H54 (cell line): ENCODE data around the gene GNG3.
"Not testable (repeated sequence)": the region's sequence is repeated elsewhere in the genome, so short reads cannot be mapped to it uniquely, and the experiment has no call there.

Source experiments
- DNase-seq: peaks from one replicate; pipeline ENCODE4 v3.0.0; 2011; ENCODE audit warnings: low spot score, mixed read lengths; ENCODE audit not compliant: insufficient read length
- FAIRE-seq: peaks from 3 replicates; lab custom pipeline; 2011; peaks lifted over from hg19 to GRCh38; lab: Jason Lieb, UNC
- POLR2A ChIP-seq: IDR thresholded peaks from 2 replicates; pipeline ENCODE4 v1.6.1; 2011; ENCODE audit warnings: low read depth, mild to moderate bottlenecking, low read length

GNG3 gene

GRCh38 chr11:62719302-62719978 is 12.0 kb downstream of the GNG3 start:
- no peak for FAIRE-seq
- DNase-seq, result no peak
- TF ChIP-seq POLR2A, result no peak

DNA sequence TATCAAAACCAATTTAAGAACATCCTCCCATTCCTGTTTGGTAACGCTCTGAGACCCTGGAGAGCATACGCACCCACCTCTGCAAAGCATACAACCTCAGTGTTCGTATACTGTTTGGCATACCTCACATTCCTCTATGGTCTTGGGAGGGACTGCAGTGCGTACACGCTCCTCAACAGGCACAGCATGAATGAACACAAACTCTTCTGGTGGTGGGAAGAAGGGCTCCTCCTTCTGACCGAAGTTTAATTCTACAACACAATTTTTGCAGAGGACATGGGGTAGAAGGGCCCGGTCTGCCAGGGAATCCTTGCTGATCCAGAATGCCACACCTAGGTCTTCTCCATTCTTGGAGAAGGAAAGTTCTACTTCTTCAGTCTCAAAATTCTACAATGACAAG is 14.5 kb downstream of the GNG3 start:
- TF ChIP-seq POLR2A, result no peak
- FAIRE-seq, result no peak
- DNase-seq, result no peak

GRCh38 chr11:62724171-62724570 is 16.7 kb downstream of the GNG3 start:
- no peak for FAIRE-seq
- no peak for TF ChIP-seq POLR2A

GRCh38 chr11:62725646-62726045 is 18.2 kb downstream of the GNG3 start:
- no peak for TF ChIP-seq POLR2A
- FAIRE-seq (no peak), DNase-seq (no peak)

More at GRCh38 chr11:62724171-62724570, 16.7 kb downstream of the GNG3 start:
- DNase-seq, result no peak

DNA sequence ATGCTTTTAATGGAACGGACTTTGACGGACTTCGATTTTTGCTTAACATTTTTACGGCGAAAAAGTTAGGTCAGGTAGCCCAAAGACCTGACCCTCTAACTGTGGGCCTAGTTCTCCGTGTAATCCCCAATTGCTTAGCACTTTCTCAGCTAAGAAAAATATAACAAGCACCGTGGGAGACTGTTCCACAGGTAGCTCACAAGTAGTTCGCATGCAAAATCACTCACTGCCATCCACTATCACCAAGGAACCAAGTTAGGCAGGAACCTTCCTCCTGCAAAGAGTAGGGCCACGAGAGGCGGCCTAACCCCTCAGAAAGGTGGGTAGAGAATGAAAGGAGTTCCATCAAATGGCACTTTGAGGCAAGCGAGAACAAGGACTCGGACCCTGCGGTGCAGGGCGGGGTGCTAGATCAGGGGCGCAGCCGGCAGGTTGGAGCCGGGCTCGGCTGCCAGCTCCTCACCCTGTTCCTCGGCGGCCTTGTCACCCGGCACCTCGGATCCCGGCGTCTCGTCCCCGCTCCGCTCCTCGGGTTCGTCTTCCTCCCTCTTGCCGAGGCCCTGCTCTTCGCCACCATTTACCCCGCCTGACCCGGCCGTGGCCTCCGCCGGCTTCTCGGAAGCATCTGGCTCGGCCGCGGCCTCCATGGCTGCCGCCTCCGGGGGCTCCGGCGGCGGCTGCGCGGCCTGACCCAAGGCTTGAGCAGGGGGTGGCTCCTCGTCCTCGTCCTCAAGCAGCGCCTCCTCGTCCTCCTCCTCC is 18.9 kb downstream of the GNG3 start:
- FAIRE-seq (no peak), DNase-seq (no peak)
- TF ChIP-seq POLR2A, result no peak

- TF ChIP-seq POLR2A, result no peak
- DNase-seq, result no peak
- FAIRE-seq, result no peak
Measured at GRCh38 chr11:62726915-62727164, 19.4 kb downstream of the GNG3 start.

DNA sequence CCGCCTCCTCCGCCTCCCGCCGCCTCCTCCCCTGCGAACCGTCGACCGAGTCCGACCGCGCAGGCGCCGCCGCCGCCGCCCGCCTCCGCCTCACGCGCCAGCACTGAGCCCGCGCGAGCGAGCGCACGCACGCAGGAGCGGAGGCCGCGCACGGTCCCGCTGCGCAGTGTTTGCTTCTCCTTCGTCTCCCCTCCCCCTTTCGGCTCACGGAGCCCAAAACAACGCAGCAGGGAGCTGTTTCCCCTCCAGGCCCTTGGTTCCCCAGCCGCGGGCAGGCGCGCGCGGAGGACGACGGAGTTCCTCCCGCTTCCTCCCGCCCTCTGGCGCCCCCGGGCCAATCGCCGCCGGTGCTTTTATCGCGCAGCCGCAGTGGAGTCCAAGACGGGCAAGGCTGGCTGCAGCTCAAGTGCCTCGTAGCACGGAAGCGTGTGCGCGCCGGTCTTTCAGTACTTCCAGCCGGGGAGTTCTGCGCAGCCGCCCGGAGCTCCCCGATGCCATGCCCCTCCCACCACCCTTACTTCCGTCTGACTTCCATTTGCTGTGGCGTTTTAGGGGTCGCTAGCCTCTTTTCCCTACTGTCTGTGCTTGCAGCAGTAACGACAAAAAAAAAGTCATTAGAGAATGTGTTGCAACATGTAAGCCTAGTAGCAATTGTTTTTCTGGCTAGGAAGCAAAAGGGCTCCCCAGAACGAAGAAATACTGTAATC is 19.8 kb downstream of the GNG3 start, which contains the start of gene HNRNPUL2:
TSS of gene HNRNPUL2 (minus strand) at position 293 of the 707 bp plus-strand sequence. CDS start 301 bp downstream, outside the sequence.
- FAIRE-seq, result no peak
- DNase-seq, result peak; percentile 96
- peak; percentile 73 for TF ChIP-seq POLR2A

- TF ChIP-seq POLR2A, result no peak
- DNase-seq (peak; percentile 63), FAIRE-seq (no peak)
Measured at GRCh38 chr11:62727872-62728170, 20.3 kb downstream of the GNG3 start.

DNA sequence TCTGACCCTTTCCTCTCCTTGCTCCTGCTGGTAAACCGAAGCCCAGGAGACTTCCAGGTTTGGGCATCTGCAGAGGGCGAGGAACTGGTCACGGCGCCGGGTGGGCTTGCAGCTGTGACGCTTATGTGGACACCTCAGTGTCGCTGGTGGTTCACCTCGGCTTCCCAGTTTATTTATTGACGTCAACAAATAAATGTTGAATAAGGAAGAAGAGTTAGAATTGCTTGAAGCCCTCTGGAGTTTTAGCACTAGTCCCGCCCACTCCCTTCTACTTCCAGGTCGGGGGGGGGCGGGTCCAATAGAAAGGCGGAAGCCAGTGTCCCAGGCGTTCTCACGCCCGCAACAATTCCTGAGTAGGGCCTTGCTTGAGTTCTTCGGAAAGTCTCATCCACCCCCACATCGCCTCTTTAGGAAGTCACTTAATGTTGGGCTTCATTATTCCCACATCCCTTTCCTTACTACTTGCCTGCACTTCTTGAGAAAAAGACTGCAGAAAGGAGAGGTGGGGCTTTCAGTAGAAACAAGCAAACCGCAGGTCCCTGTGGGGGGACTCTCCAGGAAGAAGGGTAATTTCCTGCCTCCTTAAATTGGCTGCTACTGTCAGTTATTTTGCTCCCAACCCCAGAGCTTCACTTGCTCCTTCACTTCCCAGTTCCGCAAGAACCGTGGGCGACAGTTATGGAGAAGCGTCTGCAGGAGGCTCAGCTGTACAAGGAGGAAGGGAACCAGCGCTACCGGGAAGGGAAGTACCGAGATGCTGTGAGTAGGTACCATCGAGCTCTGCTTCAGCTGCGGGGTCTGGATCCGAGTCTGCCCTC is 20.9 kb downstream of the GNG3 start, which contains the start of gene TTC9C:
TSS of gene TTC9C (plus strand) at position 316 of the 818 bp plus-strand sequence. CDS start at position 679, 363 bp downstream.
- DNase-seq (peak; percentile 64), FAIRE-seq (no peak)
- peak; percentile 28; the same call in 1 of the 2 replicates for TF ChIP-seq POLR2A

DNA sequence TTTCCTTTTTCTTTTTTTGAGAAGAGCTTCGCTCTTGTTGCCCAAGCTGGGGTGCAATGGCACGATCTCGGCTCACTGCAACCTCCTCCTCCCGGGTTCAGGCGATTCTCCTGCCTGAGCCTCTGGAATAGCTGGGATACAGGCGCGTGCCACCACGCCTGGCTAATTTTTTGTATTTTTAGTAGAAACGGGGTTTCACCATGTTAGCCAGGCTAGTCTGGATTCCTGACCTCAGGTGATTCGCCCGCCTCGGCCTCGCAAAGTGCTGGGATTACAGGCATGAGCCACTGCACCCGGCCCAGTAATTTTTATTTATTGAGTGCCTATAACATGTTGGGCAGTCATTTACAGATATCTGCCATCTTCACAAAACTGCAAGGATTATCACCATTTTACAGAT is 22.6 kb downstream of the GNG3 start:
- DNase-seq, FAIRE-seq: not testable (repeated sequence)

DNA sequence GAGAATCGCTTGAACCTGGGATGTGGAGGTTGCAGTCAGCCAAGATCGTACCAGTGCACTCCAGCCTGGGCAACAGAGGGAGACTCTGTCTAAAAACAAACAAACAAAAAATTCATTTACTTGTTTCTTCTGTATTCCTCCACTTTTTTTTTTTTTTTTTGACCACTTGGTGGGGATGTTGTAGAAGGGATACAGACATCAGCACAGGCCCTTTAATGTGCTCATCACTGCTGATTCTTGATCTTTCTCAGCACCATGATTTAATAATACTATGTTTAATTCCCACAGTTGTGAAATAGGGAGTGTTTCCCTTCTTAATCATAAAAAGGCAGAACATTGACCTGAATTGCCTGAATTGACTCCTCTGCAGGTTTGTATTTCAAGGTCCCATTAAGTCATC is 25.4 kb downstream of the GNG3 start:
- FAIRE-seq (no peak), DNase-seq (no peak)
- TF ChIP-seq POLR2A, result no peak

DNA sequence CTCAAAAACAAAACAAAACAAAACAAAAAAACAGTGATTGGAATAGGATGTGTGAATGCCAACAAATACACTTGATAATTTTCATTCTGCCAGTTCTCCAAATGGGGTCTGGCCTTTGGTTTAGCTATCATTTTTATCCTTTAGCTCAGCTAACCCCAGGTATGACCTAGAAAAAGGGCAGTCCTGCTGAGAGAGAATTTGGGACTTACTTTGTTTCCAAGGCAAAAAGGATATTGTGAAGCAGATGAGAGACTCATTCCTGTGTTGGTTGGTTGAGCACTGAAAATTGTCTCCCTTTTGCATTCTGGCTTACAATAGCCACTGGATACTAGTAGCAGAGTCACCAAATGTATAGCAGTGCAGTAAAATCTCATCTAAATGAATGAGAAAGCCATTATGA is 29.7 kb downstream of the GNG3 start:
- DNase-seq (no peak), FAIRE-seq (no peak)
- TF ChIP-seq POLR2A, result no peak

- no peak for TF ChIP-seq POLR2A
- no peak for FAIRE-seq
- DNase-seq, result no peak
Measured at GRCh38 chr11:62747475-62748160, 40.1 kb downstream of the GNG3 start.

- DNase-seq, FAIRE-seq: not testable (repeated sequence)
Measured at GRCh38 chr11:62749931-62750330, 42.5 kb downstream of the GNG3 start.
